ENCODE results near the gene CNTFR.
"Not testable (repeated sequence)": the region's sequence is repeated elsewhere in the genome, so short reads cannot be mapped to it uniquely, and the experiment has no call there.

Gene CNTFR

DNA sequence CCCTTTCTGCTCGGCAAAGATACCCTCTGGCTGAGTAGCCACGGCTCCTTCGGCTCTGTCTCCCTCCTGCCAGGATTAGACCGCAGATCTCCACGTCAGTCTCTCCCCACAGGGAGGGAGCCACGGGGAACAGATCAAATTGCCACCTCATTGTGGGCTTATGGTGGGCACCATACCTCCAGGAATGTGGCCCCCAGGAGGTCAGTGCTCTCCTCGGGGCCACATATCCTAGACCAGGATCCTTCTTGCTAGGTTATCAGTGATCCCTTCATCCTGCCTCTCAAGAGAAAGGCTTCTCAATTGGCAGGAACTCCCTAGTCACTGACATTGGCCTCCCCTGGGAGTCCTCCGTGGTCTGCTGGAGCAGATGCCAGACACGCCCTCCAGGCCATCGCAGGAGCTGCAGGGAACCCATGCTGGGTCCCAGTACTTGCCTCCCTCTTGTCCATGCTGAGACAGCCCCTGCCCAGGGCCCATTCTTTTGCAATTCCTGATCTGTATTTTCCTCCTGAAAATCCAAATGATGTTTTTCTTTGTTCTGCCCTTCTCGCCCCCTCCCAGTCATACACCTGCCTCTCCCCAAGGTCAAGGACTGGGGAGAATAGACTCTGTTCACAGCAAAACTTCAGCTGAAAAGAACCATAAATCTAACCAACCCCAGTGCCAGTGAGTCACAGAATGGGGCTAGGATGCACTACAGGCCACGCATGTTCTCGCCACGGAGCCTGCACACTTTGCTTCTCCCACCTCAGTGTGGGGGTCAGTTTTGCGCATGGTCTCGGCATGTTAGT lies 35.1 kb downstream of the CNTFR start:
- DNase-seq: peak; percentile 79

GRCh38 chr9:34553511-34554021 lies 36.0 kb downstream of the CNTFR start:
- DNase-seq: peak; percentile 83

DNA sequence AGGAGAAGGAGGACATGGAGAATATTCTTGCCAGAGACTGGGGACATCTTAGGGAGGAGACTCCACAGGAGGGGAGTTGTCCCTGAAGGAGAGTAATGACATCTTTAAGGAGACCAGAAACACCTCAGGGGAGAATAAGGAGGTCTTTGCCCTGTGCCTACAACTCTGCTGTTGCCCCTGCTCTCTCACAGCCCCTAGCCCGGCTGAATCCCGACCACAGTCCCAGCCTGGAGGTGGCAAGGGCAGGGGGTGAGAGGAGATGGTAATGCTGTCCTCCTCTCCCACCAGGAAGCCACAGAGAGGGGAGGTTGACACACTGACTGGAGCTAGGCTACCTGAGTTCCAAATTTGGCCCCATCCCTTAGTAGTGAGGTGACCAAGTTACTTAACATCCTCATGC lies 36.5 kb downstream of the CNTFR start:
- no peak for DNase-seq

DNA sequence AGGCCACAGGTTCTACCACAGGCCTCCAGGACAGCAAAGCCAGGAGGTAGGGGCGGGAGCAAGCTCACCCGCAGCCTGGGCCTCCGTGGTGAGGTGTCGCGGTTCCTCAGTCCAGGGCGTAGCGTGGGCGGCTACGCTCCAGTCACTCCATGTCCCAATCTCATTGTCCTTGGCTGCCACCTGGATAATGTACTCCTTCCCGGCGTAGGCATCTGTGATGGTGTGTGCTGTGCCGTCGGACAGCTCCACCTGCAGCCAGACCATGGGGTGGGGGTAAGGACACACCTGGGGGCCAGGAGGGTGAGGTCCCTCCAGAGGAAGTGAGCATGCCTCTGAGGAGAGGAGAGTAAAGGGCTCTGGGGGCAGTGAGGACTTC lies 36.9 kb downstream of the CNTFR start:
- DNase-seq: no peak

GRCh38 chr9:34551751-34552605 lies 37.5 kb downstream of the CNTFR start:
- DNase-seq: no peak

DNA sequence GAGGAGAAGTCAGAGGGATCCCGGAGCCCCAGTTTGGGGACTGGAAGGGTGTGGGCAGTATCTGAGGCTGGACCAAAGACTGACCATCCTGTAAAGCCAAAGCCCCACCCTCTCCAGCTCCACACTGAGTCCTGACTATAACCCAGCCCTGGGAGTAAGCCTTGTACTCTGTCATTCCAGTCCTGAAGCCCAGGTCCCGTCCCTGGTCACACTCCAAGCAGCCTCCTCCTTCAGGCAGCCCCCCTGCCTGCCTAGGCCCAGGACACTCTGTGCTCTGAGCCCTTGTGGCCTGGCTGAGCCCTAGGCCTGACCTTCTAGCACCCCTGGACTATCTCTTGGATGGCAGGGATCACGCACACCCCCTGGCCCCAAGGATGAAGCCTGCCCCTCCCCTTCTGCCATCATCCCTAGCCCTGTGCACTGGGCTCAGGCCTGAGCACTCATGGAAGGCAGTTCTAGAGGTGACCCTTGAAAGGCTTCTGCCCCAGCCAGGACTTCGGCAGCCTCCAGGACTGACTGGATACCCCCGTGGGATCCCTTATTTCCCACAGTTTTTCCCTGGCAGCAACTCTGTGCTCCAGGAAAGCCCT lies 38.7 kb downstream of the CNTFR start:
- no peak for DNase-seq

- DNase-seq: no peak
Observed at GRCh38 chr9:34550016-34550680, 39.4 kb downstream of the CNTFR start.

GRCh38 chr9:34549407-34549732 lies 40.2 kb downstream of the CNTFR start:
- no peak for DNase-seq

GRCh38 chr9:34547960-34548611 lies 41.4 kb downstream of the CNTFR start:
- peak; percentile 89 for DNase-seq

DNA sequence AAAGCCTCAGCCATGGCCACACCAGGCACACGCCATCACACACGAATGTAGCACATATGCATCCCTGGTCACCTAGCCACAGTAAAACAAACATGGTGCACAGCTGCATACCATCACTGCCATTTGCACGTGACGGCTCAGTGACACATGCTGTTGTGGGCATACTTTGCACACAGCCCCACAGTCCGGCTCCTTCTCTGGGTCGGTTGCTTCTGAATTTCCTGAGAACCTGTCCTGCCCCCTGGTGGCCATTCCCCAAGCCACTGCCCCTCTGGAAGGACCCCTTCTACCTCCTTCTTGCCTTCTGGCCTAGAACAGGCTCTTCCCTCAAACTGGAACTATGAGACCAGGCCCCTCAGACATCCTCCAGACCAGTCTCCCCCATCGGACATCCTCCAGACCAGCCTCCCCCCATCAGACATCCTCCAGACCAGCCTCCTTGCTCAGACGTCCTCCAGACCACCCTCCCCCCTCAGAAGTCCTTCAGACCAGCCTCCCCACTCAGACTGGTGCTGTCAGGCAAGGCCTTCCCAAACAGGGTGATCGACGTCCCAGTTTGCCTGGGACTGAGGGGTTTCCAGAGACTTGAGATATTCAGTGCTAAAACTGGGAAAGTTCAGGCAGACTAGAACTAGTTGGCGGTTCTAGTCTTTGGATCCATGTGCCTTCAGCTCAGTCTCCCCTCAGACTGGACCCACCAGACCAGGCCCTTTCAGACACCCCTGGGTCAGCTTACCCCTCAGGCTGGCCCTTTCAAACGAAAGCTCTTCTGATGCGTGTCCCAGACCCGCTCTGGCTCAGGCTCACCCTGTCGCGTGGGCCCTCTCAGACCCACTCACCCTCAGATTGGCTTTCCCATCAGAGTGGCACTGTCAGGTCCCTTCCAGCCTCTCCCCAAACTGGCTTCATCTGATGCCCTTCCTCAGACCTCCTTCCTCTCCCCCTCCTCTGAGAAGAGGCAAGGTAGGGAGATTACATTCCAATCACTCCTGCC lies 42.4 kb downstream of the CNTFR start:
- peak; percentile 91 for DNase-seq

DNA sequence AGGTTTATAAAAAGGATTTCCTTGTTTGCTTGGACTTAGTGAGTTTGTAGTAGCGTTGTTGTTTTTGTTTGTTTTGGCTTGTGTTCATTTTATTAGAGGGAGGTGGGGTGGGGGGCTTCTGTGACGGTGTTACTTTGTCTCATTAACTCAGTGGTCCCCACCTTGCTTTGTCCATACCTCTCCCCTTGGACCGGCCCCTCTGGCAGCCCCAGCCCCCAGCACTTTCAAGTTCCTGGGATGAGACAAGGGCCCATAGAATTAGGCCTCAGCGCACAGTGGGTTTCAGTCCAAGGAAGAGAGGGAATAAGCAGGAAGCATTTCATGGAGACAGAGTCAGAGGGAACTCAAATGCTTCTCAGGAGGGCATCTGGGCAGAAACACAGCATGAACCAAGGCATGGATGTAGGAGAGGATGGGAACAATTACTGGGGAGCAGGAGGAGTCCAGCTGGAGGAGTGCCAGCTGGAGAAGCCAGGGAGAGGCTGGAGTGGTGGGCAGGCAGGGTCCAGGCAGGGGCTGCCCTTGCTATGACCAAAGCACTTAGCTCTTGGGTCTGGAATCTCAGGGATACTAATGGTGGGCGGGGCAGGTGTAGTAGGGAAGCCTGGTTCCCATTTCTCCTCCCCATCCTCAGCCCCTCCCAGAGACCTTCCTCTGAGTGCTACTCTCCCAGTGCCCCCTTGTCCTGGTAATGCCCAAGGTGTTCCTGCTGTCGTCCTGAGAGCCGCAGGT lies 43.3 kb downstream of the CNTFR start:
- no peak for DNase-seq

DNA sequence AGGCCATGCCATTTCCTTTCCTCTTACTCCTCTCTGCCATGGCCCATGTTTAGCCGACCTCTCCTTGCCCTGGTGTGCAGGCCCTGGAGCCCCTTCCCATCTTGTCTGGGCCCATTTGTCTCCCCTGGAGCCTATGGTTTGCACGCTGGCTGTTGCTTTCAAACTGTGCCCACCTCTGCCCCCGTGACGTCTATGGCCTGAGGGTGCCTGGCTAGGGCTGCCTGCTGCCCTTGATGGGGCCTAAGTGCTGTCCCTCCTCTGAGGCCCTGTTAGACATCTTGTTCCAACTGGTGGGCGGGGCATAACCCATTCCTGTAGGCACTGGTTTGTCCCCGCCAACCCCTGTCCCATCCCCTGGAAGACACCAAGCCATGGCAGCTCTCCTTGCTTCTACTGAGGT lies 44.0 kb downstream of the CNTFR start:
- DNase-seq: no peak

DNA sequence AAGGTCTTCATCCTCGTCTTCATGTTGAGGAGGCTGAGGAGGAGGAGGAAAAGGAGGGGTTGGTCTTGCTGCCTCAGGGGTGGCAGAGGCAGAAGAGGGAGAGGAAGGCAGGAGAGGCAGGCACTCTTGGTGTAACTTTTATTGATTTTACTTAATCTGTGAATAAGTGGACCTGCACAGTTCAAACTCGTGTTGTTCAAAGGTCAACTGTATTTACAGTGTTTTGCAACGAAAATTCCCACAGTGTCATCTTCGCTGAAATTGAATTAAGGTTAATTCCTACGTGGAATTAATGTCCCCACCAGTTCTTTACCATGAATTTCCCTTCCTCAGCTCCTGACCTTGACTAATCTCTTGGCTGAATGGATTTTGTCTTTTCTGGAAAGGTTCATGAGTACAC lies 45.5 kb downstream of the CNTFR start:
- DNase-seq: no peak

GRCh38 chr9:34541540-34541939 lies 48.0 kb downstream of the CNTFR start:
- no peak for DNase-seq

DNA sequence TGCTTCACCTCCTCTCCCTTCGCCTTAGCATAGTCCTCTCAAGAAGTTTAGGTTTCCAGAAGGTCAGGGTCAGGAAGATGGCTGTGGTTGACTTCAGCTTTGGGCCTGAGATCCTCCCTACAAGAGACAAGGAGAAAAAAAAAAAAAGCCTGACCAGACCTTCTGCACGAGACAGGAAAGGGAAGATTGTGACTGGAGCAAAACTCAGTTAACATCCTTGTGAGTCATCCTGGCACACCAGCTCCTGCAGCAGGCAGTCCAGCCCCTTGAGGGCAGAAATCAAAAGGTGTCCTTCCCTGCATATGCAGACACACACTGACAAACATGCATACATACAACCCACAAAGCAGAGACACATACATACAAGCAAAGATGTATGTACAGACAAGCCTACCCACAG lies 48.7 kb downstream of the CNTFR start:
- peak; percentile 83 for DNase-seq

DNA sequence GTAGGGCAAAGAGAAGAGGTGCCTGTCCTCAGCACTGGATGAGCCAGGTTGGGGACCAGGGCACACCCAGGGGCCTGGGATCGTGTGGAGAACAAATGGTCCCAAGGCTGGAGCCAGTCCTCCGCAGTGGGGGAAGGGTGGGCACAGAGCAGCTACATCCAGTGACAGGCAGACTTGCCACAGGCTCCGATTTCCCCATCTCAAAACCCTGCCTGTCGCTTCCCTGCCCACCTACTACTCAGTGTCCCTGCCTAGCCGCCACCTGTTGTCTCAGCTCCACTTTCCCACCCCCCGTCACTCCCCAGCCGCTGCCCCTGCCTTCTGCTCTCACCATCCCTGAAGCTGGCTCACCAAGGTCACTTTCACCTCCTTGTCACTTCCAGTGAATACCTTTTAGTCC lies 52.8 kb downstream of the CNTFR start:
- DNase-seq: no peak

DNA sequence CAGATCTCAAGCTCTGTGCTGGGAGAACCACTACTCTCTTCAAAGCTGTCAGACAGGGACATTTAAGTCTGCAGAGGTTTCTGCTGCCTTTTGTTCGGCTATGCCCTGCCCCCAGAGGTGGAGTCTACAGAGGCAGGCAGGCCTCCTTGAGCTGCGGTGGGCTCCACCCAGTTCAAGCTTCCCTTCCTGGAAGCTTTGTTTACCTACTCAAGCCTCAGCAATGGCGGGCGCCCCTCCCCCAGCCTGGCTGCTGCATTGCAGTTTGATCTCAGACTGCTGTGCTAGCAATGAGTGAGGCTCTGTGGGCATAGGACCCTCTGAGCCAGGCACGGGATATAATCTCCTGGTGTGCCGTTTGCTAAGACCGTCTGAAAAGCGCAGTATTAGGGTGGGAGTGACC lies 57.5 kb downstream of the CNTFR start:
- not testable (repeated sequence) for DNase-seq

GRCh38 chr9:34526026-34526425 lies 63.5 kb downstream of the CNTFR start:
- DNase-seq: no peak

DNA sequence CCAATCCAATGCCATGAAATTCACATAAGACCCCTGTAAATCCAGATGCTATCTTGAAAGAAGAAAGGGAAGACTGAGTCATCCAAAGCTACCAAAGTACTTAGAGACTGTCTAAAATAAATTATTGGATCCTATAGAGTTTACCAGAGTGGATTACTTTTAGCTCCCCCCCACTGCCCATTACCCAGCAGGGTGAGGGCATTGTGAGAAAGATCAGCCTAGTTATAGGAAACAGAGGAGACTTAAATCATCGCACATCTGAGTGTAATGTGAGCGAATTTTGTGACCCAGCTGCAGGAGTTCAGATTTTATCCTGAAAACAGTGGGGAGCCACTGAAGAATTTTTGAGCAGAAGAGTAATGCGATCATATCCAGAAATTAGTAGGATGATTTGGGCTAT lies 65.2 kb downstream of the CNTFR start:
- DNase-seq: no peak

GRCh38 chr9:34522971-34523797 lies 66.3 kb downstream of the CNTFR start, which contains the start of gene ENHO:
Gene ENHO (minus strand): TSS chr9:34522990. CDS start chr9:34521695, 1,295 bp downstream.
- DNase-seq: peak; percentile 95
